Activated naive CD8-positive, alpha-beta T cell treated with anti-CD3 and anti-CD28 coated beads, Interleukin-2, amount 50 U/mL, for 16 hours (primary cell): ENCODE measurements around the gene PAX6.
"Not testable (repeated sequence)": the region's sequence is repeated elsewhere in the genome, so short reads cannot be mapped to it uniquely, and the experiment has no call there.

Experiments used
- DNase-seq: peaks from one replicate; pipeline ENCODE4 v3.0.0-alpha.2; 2020; ENCODE audit warnings: low read depth, low spot score

Gene PAX6

DNA sequence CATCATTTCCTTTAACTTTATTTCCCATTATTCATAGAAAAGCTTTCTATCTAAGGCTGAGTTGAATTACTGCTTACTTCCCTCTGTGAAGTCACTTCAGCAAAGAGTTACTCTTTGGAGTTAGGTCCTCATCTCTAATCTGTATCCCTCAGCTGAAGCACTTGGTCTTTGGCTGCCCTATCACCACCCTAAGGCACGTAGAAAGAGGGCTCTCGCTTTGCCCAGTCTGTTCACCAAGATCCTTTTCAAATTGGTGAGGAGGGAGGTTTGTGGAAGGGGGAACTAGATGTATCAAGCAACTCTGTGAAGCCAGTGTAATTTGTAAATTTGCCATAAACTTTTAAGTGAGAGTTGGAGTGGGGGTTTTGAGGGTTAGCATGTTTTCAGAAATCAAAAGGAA lies 43.4 kb downstream of the PAX6 start:
- no peak for DNase-seq

DNA sequence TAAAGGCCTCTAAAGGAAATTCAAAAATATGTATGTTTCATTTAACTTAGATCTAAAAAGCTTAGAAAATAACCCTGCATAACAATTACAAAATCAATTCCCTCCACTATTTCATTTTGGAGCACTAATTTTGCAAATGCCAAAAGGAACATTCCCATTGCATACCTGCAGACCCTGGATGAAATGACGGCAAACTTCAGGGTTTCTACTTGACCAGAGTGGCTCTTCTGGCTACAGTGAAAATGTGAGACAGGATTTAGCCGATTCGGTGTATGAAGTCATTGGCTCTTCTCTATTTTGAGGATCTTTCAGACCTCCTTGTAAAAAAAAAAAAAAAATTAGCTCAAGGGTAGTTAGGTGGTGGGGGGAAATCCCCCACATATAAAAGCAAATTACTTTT lies 44.1 kb downstream of the PAX6 start:
- DNase-seq: no peak

GRCh38 chr11:31764766-31765165 lies 46.4 kb downstream of the PAX6 start:
- no peak for DNase-seq

DNA sequence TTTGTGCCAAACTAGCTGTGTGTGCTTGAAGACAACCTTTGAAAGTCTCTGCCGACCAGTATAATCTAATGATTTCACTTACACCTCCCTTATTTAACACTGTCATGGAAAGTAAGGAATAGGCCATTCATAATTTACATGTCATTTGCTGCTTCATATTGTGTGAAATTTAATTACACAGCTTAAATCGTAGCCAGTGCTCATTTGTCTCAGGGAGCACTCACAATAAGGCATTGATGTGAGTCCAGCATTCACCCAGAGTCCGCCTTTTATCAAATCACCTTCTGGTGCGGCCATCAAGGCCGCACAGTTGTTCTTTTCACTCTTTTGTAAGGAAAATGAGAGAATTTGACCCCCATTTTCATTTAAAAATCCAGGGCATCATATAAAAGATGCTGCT lies 46.9 kb downstream of the PAX6 start:
- no peak for DNase-seq

- no peak for DNase-seq
Observed at GRCh38 chr11:31763296-31763695, 47.8 kb downstream of the PAX6 start.

- DNase-seq: no peak
Observed at GRCh38 chr11:31761636-31762035, 49.5 kb downstream of the PAX6 start.

GRCh38 chr11:31757260-31757835 lies 53.8 kb downstream of the PAX6 start:
- DNase-seq: no peak

DNA sequence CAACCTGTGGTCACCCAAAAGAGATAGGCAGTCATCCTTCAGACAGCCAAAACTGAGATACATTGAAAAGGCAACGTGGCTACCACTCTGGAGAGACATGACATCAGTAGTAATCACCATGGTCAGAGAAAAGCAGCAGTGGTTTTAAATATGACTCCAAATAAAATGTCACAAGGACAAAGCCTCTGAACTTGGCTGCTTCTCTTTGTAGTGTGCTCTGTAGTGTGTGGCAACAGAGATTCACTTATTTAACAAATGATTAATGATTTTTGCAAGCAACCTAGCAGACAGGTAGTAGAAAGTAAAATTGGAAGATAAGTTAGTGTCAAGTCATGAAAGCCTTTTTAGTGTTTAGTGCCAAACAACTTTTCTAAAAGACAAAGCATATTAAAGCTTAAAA lies 63.5 kb downstream of the PAX6 start:
- DNase-seq: no peak

GRCh38 chr11:31740731-31741368 lies 70.3 kb downstream of the PAX6 start:
- not testable (repeated sequence) for DNase-seq

GRCh38 chr11:31740131-31740530 lies 71.0 kb downstream of the PAX6 start:
- no peak for DNase-seq
